DND-41 (cell line): ENCODE data around the gene ZER1.

Experiments
- EZH2 ChIP-seq: IDR thresholded peaks from 3 replicates; pipeline ENCODE4 v1.6.1; 2012; ENCODE audit warnings: borderline replicate concordance, low read depth, mild to moderate bottlenecking, moderate library complexity, low read length, inconsistent platforms; ENCODE audit not compliant: severe bottlenecking
- TF ChIP-seq, protein P1 (sequence below): IDR thresholded peaks from 2 replicates; pipeline ENCODE4 v1.5.1; 2012; ENCODE audit warnings: borderline replicate concordance, low read length, moderate library complexity, mild to moderate bottlenecking; ENCODE audit not compliant: poor library complexity, severe bottlenecking; ENCODE audit errors: extremely low read depth

GRCh38 chr9:128723352-128723865 is 48.3 kb downstream of the ZER1 start:
- TF ChIP-seq, protein P1, sequence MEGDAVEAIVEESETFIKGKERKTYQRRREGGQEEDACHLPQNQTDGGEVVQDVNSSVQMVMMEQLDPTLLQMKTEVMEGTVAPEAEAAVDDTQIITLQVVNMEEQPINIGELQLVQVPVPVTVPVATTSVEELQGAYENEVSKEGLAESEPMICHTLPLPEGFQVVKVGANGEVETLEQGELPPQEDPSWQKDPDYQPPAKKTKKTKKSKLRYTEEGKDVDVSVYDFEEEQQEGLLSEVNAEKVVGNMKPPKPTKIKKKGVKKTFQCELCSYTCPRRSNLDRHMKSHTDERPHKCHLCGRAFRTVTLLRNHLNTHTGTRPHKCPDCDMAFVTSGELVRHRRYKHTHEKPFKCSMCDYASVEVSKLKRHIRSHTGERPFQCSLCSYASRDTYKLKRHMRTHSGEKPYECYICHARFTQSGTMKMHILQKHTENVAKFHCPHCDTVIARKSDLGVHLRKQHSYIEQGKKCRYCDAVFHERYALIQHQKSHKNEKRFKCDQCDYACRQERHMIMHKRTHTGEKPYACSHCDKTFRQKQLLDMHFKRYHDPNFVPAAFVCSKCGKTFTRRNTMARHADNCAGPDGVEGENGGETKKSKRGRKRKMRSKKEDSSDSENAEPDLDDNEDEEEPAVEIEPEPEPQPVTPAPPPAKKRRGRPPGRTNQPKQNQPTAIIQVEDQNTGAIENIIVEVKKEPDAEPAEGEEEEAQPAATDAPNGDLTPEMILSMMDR, result no peak
- TF ChIP-seq EZH2, result no peak
